IPS-11a (cell line): ENCODE measurements around the gene IQSEC1.
A peak's percentile ranks its signal among the peaks of the same experiment; 100 is the strongest.

Source experiments
- H3K4me3 ChIP-seq: one replicate; pipeline ENCODE4 v1.5.1; 2013; ENCODE audit warnings: low read depth, low read length, control low read depth

The IQSEC1 gene

DNA sequence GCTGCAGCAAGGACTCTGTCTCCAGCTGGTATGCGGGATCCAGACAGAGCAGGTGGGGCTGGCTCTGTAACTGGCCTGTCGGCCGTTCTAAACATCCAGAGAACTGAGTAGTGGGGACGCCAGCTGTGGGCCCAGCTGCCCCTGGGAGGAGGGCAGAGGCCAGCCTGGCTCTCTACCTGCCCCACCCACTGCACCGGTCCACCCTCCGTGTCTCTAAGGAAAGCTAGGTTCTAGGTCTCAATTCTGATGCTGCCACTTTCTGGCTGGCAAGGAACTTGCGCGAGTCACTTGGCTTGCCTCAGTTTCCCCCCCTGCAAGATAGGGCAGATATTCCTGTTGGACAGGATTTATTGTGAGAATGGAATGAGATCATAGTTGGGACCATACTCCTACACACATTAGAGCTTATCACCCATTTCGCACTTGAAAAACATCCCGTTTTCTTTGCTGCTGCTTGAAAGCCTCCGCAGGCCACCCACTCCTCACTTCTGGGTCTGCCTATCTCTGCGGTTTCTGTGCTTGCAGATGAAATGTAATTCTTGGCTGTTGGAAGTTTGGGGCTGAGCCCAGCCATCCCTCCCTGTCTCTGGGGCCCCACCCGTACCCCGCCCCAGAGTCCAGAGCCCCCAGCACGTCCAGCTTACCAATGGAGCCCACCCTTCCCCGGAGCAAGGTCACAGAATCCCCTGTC lies 65.8 kb downstream of the IQSEC1 start:
- no peak overlapping the region for H3K4me3 ChIP-seq

DNA sequence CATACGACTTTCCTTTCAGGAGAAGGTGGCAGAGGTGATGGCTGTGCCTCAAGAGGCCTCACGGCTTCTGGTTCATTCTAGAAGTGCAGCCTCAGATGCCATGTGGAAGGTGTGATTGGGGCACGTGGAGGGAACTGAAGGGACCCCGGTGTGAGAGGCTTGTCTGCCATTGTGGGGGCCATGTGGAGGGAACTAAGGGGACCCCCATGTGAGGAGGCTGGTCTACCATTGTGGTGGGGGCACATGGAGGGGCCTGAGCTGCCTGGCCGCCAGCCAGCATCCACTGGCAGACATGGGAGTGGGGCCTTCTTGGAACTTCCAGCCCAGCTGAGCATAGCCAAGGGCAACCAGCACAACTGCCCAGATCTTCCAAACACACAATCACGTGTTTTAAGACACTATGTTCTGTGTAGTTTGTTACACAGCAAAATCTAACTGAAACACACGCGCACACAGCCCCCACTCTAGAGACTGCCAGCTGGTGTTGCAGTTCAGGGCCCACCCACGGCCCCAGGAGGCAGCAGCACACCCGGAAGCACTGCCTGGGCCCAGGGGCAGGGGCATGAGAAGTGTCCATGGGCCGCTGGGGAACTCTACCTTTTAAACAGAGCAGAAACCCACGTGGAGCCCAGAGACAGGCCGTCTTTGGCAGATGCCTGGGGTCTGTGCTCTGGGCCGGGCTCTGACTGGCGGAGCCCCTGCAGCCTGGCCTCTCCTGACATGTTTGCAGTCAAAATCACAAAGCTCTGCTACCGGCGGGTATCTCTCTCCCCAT lies 66.8 kb downstream of the IQSEC1 start:
- no peak overlapping the region for H3K4me3 ChIP-seq

DNA sequence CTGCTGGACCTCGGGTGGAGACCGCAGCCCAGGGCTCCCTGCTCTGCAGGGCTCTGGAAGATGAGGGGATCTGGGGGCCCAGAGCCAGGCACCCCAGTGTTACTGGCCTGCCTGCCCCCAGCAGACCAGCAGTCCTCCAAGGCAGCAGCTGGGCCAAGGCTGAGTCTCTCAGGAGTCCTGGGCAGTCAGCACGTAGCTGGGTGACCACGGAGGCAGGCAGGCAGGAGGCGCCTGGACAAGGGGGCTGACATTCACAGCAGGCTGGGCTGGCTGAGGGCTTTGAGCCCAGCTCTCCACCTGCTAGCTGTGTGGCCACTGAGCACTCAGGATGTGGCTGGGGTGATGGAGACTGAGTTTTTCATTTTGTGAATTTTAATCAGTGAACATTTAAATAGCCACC lies 67.9 kb downstream of the IQSEC1 start:
- no peak overlapping the region for H3K4me3 ChIP-seq

DNA sequence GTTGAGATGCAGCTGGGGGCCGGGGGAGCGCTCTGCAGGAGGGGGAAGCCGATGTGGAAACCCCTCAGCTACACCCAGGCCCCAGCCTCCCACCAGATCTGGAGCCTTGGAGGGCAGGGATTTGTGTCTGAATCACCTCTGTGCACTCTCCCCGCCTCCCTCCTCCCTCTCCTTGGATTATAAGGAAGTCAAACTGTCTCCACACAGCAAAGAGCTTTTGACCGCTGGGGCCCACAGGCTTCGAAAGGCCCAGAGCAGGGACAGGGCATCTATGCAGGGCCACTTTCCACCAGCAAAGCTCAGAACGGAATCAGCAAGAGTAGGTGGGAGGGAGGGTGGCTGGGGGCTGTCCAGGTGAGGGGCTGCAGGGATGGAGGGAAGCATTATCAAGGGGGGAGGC lies 68.9 kb downstream of the IQSEC1 start:
- H3K4me3 ChIP-seq: no peak overlapping the region

DNA sequence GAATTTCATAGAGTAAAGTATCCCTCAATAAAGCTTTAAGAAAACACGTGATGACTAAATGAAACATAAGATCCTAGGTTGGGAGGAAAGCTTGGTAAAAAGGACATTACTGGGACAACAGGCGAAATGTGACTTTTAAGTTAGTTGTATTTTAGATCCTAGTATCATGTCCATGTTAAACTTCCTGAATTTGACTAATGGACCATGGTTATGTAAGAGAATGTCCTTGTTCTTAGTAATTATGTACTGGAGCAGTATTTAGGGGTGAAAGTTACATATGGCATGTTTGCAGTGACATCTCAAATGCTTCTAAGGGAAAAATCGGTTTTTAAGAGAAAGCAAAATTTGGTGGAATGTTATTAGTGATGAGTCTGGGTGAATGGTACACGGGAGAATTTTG lies 69.6 kb downstream of the IQSEC1 start:
- H3K4me3 ChIP-seq: no peak overlapping the region

DNA sequence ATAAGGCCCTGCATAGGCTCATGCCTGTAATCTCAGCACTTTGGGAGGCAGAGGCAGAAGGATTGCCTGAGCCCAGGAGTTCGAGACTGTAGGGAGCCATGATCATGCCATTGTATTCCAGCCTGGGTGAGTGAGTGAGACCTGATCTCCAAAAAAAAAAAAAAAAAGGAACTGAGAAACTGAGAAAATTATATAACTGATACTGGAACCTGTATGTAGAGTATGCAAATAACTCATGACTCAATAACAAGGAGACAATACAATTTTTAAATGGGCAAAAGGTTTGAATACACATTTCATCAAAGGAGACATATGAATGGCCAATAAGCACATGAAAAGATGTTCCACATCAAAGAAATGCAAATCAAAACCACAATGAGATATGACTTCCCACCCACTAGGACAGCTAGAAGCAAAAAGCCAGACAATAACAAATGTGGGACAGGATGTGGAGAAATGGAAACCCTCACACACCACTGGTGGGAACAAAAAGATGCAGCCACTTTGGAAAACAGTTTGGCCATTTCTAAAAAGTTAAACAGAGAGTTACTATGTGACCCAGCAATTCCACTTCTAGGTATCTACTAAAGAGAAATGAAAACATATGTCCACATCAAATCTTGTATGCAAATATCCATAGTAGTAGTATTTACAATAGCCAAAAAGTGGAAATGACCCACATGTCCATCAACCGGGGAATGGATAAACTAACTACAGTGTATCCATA lies 70.7 kb downstream of the IQSEC1 start:
- H3K4me3 ChIP-seq: no peak overlapping the region

DNA sequence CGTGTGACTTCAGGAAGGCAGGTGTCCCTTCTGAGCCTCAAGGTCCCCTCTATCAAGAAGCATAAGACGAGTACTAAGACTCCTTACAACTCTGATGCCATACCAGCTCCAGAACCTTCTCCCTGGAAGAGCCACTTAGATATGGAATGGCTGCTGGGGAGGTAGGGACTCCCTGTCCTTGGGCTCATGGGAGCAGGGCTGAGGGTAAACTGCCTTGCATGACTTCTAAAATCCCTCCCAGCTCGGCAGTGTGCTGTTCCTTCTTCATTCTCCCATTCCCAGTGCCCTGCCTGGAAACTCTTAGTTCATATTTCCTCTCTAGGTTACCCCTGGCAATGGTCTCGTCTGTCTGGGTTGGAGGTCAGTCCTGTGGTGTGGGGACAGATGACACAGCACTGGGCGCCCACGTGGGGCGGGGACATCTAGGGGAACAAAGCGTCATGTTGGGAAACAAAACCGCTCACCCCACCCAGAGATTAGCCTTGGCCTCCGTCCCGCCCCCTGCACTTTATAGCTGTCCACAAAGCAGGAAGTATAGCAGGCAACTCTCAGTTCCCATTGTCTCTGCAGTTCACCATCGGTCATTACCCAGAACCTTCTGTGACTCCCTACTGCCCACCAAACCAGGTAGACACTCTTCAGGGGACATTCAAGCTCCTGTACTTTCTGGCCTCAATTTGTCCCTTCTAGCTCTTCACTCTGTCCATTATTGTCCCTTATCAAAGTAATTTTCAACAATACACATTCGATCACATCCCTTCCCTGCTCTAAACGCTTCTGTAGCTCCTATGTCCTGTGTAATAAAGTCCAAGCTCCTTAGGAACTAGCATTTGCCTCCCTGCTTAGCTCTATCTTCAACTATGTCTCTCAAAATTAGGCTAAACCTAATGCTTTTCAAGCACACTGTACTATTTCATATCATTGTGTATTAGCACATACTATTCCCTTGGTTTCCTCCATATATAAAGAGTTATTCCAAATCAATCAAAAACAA lies 73.8 kb downstream of the IQSEC1 start:
- no peak overlapping the region for H3K4me3 ChIP-seq

DNA sequence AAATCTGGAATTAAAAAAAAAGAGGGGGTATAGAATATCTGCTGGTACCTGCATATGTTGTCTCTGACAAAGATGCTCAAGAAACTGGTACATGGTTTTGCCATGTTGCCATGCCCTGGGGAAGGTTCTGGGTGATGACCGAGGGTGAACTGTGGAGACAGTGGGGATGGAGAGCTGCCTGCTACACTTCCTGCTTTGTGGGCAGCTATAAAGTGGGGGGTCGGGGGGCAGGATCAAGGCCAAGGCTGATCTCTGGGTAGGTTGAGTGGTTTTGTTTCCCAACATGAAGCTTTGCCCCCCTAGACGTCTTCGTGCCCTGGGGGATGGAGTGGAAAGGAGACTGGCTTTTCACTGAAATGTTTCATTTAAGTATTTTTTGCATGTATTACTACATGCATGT lies 74.6 kb downstream of the IQSEC1 start:
- H3K4me3 ChIP-seq: no peak overlapping the region

DNA sequence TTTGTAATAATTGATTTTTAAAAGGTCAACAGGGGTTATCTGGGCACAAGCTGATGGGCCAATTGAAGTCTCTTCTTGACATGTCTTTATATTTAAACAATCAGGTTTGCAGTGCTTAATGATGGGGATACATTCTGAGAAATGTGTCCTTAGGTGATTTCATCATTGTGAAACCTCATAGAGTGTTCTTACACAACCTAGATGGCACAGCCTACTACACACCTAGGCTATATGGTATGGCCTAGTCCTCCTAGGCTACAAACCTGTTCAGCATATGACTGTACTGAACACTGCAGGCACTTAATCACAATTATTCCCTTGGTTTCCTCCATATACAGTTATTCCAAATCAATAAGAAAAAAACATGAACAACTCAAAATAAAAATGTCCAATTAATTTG lies 75.8 kb downstream of the IQSEC1 start:
- no peak overlapping the region for H3K4me3 ChIP-seq

DNA sequence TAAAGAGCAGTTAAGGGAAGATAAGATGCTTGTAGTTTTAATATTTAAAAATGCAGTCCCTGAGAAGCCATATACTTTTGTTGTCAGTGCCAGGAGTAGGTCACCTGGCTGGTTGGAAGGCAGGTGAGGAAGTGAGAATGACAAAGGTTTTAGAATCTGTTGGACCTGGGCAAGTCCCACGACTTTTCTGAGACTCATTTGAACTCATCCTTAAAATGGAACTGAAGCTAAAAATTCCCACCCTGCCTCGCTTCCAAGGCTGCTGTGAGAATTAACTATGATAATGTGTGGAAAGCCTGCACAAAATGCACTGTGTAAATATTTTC lies 77.1 kb downstream of the IQSEC1 start:
- no peak overlapping the region for H3K4me3 ChIP-seq

DNA sequence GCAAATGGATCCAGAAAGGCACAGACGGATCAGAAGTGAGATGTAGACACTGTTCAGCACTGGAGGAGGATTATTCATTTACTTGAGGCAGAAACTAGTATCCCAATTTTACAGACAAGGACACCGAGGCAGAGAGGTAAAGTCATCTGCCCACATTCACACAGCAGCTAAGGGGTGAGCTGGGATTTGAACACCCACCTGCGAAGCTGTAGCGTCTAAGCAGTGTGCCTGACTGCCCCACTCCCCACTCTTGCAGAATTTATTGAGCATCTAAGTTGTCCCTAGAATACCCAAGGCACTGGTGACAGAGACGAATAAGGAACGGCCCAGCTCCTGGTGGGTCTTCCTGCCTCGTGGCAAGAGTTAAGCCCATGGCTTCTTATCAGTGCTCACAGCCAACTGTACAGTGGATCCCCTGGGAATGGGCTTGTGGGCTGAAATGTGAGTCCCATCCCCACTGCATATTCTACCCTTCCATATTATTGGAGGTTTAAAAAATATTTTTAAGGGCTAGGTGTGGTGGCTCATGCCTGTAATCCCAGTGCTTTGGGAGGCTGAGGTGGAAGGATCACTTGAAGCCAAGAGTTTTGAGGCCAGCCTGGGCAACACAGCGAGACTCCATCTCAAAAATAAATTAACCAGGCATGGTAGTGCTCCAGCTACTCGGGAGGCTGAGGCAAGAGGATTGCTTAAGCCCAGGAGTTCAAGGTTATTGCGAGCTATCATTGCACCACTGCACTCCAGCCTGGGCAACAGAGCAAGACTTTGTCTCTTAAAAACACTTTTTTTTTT lies 77.6 kb downstream of the IQSEC1 start:
- H3K4me3 ChIP-seq: no peak overlapping the region

DNA sequence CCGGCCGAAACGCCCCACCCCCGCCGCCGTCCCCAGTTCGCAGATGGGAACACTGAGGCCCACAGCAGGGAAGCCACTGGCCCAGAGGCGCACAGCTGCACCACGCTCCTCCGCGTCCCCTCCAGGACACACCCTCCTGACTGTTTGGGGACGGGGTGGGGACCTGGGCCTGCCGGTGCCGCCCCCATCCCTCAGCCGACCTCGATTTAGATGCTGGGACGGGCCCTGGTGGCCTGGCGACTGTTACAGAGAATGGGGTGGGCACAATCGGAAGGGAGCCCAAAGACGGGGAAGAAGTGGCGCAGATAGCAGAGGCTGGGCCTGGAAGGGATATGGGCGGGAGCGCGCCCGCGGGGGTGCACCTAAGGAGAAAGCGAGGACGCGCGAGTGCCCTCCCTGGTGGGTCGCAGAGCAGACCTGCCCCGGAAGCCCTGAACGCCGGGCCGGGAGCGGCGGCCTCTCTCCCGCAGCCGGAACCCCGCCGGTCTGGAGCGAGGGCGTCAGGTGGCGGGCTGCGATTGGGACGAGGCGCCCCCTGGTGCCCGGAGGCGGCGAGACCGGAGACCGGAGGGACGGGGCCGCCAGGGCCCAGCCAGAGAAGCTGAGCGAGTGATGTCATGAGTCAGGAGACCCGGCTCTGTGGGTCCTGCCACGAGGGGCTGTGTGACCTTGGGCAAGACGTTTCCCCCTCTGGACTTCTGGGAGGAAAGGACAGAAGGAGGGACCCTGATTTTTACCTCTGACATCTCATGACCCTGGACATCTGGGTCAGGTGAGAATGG lies 78.4 kb downstream of the IQSEC1 start:
- peak overlapping the region; percentile 58 for H3K4me3 ChIP-seq

DNA sequence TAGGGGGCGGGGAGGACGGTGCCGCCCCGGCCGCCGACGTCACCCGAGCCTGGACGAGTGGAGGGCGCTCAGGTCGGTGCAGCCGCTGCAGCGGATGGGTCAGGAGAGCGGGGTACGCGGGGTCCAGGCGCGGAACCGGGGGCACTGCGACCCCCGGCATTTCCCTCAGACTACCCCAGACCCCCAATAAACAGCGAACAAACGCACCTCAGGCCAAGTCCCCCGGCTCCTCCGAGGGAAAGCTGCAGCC lies 78.9 kb downstream of the IQSEC1 start:
- peak overlapping the region; percentile 58 for H3K4me3 ChIP-seq

DNA sequence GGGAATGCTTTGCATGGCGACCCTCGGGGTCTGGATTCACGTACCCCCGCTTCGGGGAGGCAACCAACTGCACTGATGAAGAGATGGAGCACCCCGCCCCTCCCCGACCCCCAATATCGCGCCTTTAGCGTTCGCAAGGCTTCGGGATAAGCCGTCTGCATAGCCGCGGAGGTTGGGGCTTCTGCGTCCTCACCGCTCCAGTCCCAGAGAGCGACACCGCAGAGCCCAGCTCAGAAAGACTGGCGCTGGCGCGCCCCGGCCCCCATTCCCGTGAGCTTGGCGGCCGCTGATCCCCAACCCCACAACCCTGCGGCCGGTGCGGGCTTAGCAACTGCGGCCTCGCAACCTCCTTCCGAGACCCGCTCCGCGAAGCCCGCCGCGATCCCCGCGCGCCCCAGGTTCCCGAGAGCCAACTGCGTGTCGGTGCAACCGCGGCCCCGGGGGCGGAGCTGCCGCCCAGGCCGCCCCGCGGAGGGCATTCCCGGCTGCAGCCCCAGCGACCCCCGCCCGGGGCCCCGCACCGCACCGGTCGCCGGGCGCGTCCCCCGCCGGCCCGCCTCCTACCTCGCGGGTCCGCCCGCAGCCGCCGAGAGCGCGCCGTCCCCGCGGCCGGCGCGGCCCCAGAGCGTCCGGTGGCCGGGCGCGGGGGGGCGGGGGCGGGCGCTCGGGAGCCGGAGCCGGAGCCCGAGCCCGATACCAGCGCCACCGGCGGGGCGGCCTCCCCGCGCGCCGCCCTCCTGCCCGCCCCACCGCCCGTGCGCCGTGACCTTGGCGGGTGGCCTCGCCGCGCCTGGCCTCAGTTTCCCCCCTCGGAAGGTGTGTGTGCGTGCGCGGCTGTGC lies 79.5 kb downstream of the IQSEC1 start:
- peak overlapping the region; percentile 58 for H3K4me3 ChIP-seq

DNA sequence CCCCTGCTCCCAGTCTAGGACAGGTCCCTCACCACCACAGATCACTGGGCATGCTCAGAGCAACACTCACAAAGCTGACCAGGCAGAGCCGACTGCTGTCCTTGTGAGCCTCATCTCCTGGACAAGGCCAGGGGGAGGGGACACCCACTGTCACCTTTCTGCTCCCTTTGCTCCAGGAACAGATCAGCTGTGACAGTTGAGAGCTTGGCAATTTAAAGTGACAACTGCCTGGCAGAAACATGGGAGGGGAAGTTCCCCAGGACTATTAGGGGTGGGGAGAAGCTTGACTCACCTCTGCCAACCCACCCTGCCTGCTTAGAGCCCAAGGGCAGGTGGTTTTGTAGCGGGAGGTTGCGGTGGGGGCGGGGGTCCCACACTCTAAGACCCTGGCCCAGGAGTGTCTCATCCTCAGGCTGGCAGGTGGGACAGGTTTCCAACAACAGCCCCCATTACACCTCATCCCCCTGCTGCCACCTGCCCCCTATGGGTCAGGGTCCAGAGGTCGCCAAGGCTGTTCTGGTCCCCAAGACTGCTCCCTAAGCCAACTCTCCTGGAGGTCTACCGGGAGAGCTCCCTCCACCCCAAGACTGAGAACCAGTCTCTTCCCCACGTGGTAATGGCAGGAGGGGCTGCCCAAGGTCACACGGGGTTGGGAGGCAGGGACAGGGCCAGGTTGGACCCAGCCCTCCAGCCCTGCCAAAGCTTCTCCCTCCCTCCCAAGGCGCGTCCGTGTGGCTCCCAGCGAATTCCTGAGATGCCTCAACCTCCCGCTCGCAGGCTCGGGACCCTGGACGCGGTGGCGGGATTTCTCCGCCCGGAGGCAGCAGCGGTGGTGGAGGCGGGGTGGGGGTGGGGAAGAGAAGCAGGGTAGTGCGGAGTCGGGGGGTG lies 80.4 kb downstream of the IQSEC1 start:
- H3K4me3 ChIP-seq: peak overlapping the region; percentile 49

DNA sequence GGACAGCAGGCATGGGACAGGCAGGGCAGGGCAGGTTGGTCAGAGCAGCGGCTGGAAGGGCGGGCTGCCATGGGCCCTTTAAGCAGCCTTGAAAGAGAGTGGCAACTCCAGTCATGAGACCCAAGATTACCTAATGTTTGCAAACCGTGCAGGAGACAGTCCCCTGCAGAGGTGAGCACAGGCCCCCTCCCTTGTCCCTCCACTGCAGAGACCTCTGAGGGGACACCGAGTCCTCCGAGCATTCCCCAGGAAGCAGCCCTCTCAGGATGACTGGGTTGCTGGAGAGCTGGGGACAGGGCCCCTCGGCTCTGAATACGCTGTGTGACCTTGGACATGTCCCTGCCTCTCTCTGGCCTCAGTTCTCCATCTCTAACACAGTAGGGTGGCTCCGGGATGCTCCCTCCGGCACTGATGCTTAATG lies 81.4 kb downstream of the IQSEC1 start:
- H3K4me3 ChIP-seq: no peak overlapping the region

DNA sequence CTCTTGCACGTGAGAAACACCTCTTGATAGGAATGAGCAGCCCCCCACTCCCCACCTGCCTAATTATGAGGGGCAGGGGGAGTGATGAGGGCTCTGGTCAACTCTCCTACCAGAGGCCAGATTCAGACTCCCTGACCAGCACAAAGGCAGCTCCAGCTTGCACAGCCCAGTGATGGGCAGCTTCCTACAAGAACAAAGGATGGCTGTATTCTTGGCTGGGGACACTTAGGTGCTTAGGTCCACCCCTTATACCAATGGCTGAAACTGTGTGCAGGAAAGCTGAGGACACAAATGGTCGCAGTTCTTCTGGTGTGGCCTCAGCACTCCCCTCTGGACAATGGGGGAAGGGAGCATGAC lies 81.8 kb downstream of the IQSEC1 start:
- H3K4me3 ChIP-seq: no peak overlapping the region
